HG03025 (cell line): ENCODE results near the gene NSMCE3.
"Not testable (repeated sequence)": the region's sequence is repeated elsewhere in the genome, so short reads cannot be mapped to it uniquely, and the experiment has no call there.

Source experiments
- ATAC-seq: cut with Tn5 transposase; IDR thresholded peaks from one replicate; pipeline ENCODE4 v1.9.1; 2021; ENCODE audit warnings: mild to moderate bottlenecking, moderate library complexity; ENCODE audit not compliant: unreplicated experiment, low FRiP score

The NSMCE3 gene

GRCh38 chr15:29270976-29271375 lies 1.4 kb upstream of the NSMCE3 start:
- no peak for ATAC-seq

DNA sequence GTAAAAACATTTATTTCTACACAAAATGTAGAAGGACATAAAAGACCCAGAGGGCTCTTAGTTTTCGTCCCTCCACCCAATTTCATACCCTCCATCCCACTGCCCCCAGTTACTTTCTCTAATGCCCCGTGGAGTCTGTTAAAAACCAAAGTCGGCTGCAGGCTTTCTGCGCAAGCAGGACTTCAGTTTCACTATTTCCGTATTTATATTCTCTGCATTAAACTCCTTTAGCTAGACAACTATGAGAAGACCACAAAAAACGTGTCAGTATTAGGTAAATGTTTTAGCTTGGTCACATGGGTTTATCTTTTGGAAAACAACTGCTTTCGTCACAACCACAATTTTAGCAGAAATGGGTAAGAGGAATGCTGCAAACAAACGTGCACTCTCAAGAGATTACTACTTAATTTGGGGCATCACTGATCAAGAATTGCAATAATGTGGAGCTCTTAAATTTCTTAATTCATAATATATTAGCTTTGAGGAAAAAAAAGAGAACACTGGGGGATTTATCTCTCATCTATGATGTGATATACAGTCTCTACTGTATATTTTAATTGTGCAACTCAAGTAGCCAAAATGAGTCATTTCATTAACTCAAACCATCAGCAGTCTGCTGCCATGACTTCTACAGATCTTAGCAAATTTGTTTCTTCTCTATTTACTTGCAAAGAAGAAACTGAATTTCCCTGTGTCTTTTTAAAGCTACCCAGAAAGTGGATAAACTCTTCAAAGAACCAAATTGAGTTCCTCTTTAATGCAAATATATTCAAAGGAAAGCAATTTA lies 740 bp upstream of the NSMCE3 start:
- peak; percentile 27 for ATAC-seq

DNA sequence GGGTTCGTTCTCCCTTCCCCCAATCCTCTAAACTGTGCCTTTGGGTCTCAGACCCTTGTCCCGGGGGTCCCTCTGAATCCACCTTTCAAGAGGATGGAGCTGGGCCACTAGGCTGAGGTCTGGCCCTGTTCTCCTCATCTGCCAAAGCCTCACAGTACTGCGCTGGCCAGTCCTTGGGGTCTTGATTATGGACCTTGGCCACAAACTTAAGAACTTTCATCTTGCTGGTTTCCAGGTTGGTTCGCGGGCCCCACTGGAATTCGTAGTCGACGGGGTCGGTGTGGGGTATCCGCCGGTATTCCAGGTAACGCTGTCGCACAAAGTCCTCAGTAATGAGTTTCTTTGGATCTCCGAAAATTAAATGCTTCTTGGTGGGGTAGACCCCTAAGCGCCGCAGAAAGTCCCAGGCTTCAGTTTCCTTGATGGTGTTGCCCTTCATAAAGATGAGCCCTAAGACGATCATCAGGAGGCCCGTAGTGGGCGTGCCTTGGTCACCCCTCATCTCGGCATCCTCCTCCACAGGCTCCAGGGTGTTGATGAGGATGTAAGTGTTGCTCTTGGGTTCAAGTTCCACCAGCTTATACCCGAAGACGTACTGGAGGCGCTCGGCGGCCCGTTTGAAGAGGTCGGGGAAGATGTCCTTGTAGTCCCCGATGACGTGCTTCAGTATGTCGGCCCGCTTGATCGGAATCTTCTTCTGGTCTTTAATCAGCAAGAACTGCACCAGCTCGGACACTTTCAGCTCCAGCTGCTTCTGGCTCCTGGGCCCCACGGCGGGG lies 727 bp downstream of the NSMCE3 start:
- peak; percentile 26 for ATAC-seq

DNA sequence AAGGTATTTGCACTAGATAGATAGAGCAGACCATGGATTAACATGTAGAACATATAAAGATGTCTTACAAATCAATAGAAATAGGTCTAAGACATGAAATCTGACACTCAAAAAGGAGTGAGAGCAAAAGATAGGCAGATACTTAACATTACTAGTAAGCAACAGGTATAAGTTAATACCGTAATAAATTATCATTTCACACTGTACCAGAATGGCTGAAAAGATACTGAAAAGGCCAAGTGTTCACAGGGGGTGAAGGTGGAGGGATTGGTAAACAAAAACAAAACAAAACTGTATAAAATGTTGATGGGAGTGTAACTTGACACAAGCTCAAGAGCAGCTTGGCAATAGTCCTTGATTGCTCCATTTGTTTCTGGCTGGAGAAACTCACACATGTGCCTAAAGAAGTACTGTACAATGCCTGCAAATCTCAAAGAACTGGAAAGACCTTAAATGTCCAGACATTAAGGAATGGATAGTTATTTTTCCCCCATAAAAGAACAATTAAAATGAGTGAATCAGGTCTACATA lies 3.5 kb downstream of the NSMCE3 start:
- no peak for ATAC-seq

- ATAC-seq = no peak
These were observed 6.3 kb downstream of the NSMCE3 start for GRCh38 chr15:29263289-29263688.

- ATAC-seq = no peak
These were observed 6.9 kb downstream of the NSMCE3 start for GRCh38 chr15:29262738-29263137.

GRCh38 chr15:29260896-29261295 lies 8.7 kb downstream of the NSMCE3 start:
- ATAC-seq = no peak

GRCh38 chr15:29259233-29259632 lies 10.4 kb downstream of the NSMCE3 start:
- ATAC-seq = no peak

DNA sequence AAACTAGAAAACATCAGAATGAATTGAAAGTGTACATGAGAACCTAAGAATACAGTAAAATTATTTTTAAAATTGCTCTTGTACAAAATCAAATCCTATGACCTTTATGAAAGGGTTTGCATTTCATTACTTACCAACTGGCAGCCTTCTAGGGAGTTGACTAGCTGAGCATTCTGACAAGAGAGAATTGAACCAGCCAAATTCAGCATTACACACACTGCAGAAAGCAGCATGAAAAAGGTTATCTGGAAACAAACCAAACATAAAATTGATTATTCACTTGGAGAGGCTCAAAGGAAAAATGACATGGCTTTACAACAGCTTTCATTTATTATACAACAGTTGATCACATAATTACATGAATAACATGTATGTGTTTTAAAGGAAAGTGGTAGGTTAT lies 17.4 kb downstream of the NSMCE3 start:
- no peak for ATAC-seq

DNA sequence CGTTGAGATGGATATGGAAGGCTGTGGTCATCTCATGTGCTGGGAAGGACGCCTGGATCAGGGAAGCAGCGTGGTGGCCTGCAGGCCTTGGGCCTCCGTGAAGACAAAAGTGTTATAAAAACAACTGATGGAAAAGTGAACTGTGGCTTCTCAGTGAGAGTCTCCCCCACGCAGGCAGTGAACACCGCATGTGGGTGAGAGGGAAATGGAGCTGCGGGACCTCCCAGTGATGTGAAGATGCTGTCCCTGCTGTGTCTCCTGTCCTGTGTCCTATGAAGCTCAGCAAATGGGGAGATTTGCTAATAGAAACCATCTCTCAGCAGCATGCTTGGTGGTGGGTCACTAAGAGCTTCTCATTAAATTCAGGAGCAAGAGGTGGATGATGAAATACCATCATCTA lies 25.1 kb downstream of the NSMCE3 start:
- no peak for ATAC-seq

DNA sequence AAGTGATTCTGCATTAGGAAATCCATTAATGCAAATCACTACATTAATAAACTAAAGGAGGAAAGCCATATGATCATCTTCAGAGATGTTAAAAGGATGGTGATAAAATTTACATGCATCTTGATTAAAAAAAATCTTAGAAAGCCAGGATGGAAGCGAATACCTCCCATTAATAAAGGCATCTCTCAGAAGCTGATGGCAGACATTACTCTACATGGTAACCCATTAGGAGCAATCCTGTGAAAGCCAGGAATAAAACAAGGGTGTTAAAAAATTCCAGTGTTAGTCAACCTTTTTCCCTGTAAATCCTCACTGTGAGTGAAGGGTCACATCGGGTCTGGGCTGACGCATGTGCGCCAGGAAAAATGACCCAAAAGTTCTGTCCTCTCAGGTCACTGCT lies 25.5 kb downstream of the NSMCE3 start:
- ATAC-seq = no peak

- no peak for ATAC-seq
These were observed 27.0 kb downstream of the NSMCE3 start for GRCh38 chr15:29242456-29243242.

DNA sequence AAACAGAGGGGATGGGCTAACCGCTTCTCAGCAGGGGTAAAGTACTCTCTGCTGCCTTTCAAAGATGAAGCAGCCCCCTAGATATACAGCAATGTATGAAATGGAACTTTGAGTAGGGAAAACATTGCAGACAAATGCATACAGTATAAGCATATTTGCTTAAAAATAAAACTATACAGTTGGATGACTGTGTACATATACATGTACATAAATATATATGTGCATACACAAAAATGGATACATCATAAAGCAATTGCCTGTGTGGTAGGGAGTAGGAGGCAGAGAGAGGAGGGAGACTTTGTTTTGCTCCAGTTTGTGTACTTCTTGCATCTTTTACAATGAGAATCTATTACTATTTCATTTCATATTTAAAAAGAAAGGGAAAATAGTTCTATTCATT lies 28.4 kb downstream of the NSMCE3 start:
- ATAC-seq = no peak

DNA sequence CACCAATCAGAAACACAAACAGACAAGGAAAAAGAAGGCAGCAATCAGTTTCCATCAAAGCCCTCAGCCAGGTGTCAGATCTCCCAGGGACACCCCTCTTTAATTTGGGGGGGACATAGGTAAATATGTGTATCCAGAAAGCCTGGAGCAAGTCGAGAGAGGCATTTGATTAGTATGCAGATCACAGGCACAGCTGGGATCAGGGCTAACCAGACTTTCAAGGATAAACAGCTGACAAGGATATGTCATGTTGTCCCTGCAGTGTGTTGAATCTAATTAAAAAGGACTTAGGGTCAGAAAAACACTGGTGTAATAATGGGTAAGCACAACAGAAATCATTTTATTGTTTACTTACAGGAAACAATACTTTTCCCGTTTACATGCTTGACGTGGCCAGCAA lies 30.2 kb downstream of the NSMCE3 start:
- no peak for ATAC-seq

GRCh38 chr15:29233566-29233965 lies 36.1 kb downstream of the NSMCE3 start:
- ATAC-seq = no peak

DNA sequence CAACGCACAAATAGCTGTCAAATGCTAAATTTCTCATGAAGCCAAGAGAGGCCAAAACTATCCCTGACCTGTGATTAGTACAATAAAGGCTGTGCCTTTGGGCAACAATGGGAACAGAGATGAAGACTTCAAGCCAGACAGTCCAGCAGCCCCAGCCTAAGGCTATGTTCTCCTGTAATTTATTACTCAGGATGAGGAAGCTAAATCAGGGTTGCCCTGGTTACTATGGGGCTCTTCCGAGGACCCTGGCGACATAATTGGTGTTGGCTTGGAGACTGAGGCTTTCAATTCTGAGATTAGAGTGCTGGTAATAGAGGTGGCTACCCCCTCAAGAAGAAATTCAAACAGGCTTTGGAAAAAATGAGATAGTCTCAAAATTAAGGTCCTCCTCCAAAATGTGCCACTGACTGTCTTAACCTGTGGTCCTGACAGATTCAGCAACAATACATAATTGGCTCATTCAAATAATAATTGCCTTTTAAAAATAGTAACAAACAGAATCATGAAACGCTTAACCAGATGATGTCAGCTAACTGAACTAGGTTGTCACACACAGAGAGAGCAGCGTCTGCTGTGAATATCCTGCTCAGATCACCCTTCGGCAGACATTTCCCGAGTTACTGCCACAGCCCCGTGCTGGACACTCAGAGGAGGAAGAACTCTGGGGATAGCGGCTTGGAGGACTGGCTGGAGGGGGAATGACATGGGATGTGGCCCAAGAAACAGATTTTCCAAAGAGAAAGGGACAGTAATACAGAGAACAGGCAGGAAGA lies 43.0 kb downstream of the NSMCE3 start:
- ATAC-seq = no peak

GRCh38 chr15:29225534-29226234 lies 43.9 kb downstream of the NSMCE3 start:
- ATAC-seq = no peak

- ATAC-seq = not testable (repeated sequence)
These were observed 44.6 kb downstream of the NSMCE3 start for GRCh38 chr15:29224987-29225363.

DNA sequence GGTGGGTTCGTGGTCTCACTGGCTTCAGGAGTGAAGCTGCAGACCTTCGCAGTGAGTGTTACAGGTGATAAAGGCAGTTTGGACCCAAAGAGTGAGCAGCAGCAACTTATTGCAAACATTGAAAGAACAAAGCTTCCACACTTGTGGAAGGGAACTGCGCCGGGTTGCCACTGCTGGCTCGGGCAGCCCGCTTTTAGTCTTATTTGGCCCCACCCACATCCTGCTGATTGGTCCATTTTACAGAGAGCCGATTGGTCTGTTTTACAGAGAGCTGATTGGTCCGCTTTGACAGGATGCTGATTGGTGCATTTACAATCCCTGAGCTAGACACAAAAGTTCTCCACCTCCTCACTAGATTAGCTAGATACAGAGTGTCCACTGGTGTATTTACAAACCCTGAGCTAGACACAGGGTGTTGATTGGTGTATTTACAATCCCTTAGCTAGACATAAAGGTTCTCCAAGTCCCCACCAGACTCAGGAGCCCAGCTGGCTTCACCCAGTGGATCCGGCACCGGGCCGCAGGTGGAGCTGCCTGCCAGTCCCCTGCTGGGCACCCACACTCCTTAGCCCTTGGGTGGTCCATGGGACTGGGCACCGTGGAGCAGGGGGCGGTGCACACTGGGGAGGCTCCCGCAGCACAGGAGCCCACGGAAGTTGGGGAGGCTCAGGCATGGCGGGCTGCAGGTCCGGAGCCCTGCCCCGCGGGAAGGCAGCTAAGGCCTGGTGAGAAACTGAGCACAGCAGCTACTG lies 45.2 kb downstream of the NSMCE3 start:
- ATAC-seq = not testable (repeated sequence)
